ENCODE measurements around the gene SNX32. TPM values are rescaled to one million over a fixed set of nuclear protein-coding genes. Genes with fewer than 3 reads are reported as not detected.

SNX32 gene
- total and polyA plus RNA-seq, 11 donors = 0.11 to 0.54 (median 0.37) TPM; not detected in 5

- H3K4me3 ChIP-seq = no peak overlapping the region
- peaks cover 0 to 10% (median 2%) of the 10 kb centered on the region in 12 donors for H3K9me3 ChIP-seq
- 92 to 97% (median 94%) methylated on average over 23 to 33 of the region's 33 CpGs for WGBS, 4 donors
- DNase-seq (peak in 1 of 5 donors; percentile 62), ATAC-seq (no peak)
- H3K27ac ChIP-seq = no peak overlapping the region
- intact Hi-C loops (cut with DNase I) = loop anchor here in 1 of 10 donors (10.0 kb wide), 1 partner anchor 412 kb away; the partner anchor contains the start of gene RAB1B
- no peaks in the 10 kb centered on the region for H3K27me3 ChIP-seq
- peaks cover 0 to 23% (median 12%) of the 10 kb centered on the region in 12 donors for H3K4me1 ChIP-seq
- H3K36me3 ChIP-seq = peaks cover 0 to 60% (median 50%) of the 10 kb centered on the region in 9 donors
- TF ChIP-seq CTCF (IDR thresholded peaks at IDR 0.05) (no peak), POLR2A (IDR thresholded peaks at IDR 0.05) (no peak)
These were observed 18.9 kb downstream of the SNX32 start for GRCh38 chr11:65852508-65853245.

GRCh38 chr11:65853246-65853979 is 19.6 kb downstream of the SNX32 start:
- H3K4me1 ChIP-seq = peaks cover 0 to 25% (median 12%) of the 10 kb centered on the region in 12 donors
- intact Hi-C loops (cut with DNase I) = loop anchor here in 1 of 10 donors (10.0 kb wide), 1 partner anchor 411 kb away; the partner anchor contains the start of gene RAB1B
- H3K27ac ChIP-seq = no peak overlapping the region
- ATAC-seq (no peak), DNase-seq (no peak)
- 89 to 95% (median 91%) methylated on average over 6 of the region's 6 CpGs for WGBS, 4 donors
- no peak overlapping the region for H3K4me3 ChIP-seq
- no peak for TF ChIP-seq CTCF (IDR thresholded peaks at IDR 0.05)
- TF ChIP-seq POLR2A (IDR thresholded peaks at IDR 0.05) = no peak
- peaks cover 0 to 10% (median 2%) of the 10 kb centered on the region in 12 donors for H3K9me3 ChIP-seq
- H3K27me3 ChIP-seq = no peaks in the 10 kb centered on the region
- peaks cover 0 to 60% (median 50%) of the 10 kb centered on the region in 9 donors for H3K36me3 ChIP-seq

- no peak overlapping the region for H3K4me3 ChIP-seq
- DNase-seq = no peak
- H3K36me3 ChIP-seq = peaks cover 0 to 60% (median 50%) of the 10 kb centered on the region in 9 donors
- intact Hi-C loops (cut with DNase I) = loop anchor here in 1 of 10 donors (10.0 kb wide), 1 partner anchor 411 kb away; the partner anchor contains the start of gene RAB1B
- TF ChIP-seq CTCF (IDR thresholded peaks at IDR 0.05) (no peak), POLR2A (IDR thresholded peaks at IDR 0.05) (no peak)
- H3K27ac ChIP-seq = no peak overlapping the region
- ATAC-seq = no peak
- WGBS, 4 donors = 93 to 100% (median 96%) methylated on average over 4 of the region's 4 CpGs
- no peaks in the 10 kb centered on the region for H3K27me3 ChIP-seq
- H3K9me3 ChIP-seq = peaks cover 0 to 10% (median 2%) of the 10 kb centered on the region in 12 donors
- H3K4me1 ChIP-seq = peaks cover 0 to 32% (median 15%) of the 10 kb centered on the region in 12 donors
These were observed 20.4 kb downstream of the SNX32 start for GRCh38 chr11:65854161-65854592.
